GM18526 (cell line): ENCODE results near the gene PTGDS.

ENCODE experiments used
- POLR2A ChIP-seq: IDR thresholded peaks from 3 replicates; pipeline ENCODE4 v1.6.1; 2011; ENCODE audit not compliant: insufficient read length; ENCODE audit errors: extremely low read depth

Gene PTGDS

DNA sequence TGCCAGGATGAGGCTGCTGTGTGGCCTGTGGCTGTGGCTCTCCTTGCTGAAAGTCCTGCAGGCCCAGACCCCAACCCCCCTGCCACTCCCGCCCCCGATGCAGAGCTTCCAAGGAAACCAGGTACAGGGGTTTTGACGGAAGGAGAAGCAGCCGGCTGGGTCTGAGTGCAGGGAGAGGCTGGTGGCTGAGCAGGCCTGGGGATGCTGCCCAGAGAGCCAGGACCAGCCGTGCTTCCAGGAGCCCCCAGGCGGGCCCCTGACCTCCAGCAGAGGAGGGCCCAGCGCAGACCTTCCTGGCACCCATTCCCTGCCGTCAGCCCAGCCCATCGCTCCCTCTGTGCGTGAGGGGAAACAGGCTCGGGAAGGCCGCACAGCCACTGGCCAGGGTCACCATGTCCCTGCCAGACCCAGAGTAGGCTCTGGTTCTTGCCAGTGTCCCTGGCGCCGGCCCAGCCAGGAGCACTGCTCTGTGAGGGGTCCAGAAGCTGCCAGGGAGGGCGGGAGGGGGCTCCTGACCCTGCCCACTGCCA lies 24.9 kb upstream of the PTGDS start:
- no peak for TF ChIP-seq POLR2A

DNA sequence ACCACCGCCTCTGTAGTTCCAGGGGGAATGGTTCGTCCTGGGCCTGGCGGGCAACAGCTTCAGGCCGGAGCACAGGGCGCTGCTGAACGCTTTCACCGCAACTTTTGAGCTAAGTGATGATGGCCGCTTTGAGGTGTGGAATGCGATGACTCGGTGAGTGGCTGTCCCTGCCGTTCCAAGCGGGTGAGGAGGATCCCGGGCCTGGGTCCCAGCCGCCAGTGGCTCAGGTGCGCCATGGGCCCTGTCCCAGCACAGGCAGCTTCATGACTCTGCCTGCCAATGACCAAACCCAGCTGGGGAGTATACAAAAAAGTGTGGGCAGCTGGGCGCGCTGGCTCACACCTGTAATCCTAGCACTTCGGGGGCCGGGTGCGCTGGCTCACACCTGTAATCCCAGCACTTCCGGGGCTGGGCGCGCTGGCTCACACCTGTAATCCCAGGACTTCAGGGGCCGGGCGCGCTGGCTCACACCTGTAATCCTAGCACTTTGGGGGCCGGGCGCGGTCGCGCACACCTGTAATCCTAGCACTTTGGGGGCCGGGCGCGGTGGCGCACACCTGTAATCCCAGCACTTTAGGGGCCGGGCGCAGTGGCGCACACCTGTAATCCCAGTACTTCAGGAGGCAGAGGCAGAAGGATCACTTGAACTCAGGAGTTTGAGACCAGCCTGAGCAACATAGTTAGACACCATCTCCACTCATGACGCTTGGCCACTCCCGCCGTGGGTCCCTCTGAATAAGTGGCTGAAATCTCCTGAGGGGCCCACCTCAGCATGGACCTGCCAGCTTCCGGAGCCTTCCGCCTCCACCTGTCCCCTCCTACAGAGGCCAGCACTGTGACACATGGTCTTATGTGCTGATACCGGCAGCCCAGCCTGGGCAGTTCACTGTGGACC lies 24.2 kb upstream of the PTGDS start:
- no peak for TF ChIP-seq POLR2A

DNA sequence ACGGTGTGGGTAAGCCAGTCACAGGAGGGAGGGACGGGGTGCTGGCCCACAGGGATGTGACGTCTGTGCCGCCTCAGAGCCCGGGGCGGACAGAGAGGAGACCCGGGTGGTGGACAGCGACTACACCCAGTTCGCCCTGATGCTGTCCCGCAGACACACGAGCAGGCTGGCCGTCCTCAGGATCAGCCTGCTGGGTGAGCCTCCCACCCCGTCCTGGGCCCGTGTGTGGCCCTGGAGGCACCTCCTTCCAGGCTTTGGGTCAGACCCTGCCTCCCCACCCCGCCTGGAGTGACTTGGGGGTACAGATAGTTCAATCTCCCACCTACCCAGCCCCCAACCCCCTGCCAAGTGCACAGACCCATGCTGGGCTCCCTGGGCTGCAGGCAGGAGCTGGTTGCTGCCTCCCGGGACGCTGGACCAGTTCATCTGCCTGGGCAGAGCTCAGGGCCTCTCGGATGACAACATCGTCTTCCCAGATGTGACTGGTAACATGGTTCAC lies 23.5 kb upstream of the PTGDS start:
- TF ChIP-seq POLR2A = no peak

DNA sequence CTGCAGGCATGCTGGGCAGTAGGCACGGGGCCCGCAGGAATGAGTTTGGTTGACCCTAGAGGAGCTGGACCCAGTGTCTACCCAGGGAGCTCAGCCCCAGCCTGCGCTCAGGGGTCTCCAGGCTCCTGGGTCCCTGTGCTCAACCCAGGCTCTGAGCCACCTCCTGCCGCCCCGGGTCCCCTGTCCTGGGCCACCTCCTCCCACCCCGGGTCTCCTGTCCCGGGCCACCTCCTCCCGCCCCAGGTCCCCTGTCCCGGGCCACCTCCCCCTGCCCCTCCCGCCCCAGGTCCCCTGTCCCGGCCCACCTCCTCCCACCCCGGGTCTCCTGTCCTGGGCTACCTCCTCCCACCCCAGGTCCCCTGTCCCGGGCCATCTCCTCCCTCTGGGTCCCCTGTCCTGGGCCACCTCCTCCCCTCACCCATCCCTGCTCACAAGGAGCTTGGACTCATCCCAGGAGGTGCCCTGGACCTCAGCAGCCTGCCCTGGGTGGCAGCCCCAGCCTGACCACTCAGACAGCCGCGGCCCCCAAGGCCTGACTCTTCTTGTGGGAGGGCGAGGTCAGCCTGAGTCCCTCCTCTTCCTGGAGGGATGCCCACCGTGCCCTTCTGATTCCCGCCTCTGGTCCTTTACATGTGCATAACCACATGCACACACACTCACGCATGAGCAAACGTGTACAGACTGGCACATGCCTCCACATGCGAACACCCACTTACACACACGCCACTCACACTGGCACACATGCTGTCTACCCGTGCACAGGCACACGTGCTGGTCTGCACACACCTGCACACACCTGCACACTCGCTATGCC lies 22.8 kb upstream of the PTGDS start:
- no peak for TF ChIP-seq POLR2A

DNA sequence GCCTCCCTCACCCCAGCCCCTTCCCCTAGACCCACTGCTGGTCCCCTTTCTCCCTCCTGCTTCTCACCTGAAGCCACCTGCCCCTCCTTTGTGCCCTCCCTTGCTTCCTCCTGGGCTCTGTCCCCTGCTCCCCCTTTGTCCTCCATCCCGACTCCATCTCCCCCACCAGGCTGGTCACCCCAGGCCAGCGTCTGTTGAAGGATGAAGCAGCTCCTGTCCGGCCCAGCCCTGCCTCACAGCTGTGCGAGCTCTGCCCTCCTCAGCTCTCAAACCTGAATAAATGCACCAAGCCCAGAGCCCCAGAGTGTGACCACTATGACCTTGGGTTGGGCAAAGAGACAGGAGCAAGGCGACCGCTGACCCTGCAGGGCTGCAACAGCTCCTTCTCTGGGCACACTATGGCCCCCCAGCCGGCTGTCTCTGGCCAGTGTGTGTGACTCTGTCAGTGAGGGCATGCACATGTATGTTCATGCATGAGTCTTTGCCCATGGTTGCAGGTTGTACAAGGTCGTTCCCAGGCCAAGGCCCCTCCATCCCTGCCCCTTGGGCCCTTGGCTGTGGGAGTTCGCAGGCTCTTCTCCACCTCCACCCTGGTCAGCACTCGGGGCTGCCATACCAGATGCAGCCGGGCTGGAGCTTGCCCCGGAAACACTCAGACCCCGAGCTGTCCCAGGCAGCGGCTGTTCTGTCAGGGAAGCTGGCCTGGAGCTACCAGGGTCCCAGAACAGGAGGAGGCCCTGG lies 21.9 kb upstream of the PTGDS start:
- TF ChIP-seq POLR2A = no peak

DNA sequence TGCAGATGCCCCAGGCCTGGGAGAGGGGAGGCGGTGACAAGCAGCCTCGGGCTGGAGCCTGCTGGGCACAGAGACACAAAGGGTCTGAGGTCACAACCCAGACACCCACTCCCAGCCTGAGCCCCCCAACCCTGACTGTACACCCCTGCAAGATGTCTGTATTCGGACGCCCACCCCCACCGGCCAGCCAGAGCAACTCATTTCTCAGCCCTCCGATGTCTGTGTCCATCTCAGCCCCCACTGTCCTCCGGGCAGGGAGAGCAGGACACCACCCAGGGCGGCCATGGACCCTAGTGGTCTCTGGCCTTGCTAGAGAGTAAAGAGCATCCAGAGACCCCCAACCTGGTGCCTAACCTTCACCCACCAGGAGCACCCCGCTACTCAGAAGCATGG lies 21.4 kb upstream of the PTGDS start:
- no peak for TF ChIP-seq POLR2A

DNA sequence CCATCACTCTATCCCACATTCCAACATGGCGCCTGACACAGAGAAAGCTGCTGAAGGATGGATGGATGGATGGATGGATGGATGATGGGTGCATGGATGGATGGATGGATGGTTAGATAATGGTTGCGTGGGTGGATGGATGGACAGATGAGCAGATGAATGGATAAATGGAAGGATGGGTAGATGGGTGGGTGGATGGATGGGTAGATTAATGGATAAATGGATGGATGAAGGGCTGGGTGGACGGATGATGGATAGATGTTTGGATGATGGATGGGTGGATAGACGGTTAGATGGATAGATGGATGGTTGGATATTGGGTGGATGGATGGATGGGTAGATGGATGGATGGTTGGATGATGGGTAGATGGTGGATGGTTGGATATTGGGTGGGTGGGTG lies 20.7 kb upstream of the PTGDS start:
- TF ChIP-seq POLR2A = no peak

DNA sequence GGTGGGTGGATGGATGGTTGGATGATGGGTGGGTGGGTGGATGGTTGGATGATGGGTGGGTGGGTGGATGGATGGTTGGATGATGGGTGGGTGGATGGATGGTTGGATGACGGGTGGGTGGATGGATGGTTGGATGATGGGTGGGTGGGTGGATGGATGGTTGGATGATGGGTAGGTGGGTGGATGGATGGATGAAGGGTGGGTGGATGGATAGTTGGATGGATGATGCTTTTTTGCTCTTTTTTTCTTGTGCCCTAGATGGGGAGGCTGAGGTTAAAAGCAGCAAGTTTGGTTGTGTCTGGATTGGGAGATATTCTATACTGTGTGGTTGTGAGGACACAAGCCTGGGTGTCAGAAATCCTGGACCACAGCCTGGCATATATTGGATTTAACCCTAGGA lies 19.8 kb upstream of the PTGDS start:
- TF ChIP-seq POLR2A = no peak

DNA sequence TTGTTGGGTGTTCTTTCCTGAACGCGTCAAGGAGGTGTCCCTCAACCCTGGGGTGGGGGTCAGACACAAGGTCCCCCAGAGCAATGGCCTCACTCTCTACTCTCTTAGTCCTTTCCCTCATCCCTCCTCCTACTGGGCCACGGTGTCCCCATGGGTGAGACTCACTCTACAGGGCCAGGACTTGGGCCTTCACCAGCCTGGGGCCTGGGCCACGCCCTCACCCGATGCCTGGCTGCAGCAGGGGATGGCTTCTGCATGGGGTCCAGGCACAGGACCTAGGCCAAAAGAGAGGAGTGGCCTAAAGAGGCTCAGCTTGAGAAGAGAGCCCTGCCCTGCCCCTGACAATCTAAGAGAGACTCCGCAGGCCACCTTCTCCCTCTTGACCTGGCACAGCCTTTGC lies 19.4 kb upstream of the PTGDS start:
- TF ChIP-seq POLR2A = no peak

DNA sequence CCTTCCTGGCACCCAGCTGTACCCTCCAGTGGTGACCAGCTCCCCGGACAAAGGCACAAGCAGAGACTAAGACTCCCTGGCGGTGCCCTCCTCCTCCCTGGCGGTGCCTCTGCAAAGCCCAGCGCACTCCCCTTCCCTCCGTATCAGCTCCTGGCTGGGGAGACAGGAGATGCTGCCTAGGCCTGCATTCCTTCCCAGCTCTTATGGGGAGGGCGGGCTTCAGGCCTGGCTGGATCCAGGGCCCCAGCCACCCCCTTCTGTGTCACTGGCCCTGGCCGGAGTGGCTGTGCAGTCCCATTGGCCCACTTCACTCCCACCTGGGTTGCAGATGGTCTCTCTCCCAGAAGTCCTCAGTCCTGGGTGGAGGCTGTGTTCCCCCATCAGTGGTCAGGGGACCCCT lies 18.8 kb upstream of the PTGDS start:
- no peak for TF ChIP-seq POLR2A

DNA sequence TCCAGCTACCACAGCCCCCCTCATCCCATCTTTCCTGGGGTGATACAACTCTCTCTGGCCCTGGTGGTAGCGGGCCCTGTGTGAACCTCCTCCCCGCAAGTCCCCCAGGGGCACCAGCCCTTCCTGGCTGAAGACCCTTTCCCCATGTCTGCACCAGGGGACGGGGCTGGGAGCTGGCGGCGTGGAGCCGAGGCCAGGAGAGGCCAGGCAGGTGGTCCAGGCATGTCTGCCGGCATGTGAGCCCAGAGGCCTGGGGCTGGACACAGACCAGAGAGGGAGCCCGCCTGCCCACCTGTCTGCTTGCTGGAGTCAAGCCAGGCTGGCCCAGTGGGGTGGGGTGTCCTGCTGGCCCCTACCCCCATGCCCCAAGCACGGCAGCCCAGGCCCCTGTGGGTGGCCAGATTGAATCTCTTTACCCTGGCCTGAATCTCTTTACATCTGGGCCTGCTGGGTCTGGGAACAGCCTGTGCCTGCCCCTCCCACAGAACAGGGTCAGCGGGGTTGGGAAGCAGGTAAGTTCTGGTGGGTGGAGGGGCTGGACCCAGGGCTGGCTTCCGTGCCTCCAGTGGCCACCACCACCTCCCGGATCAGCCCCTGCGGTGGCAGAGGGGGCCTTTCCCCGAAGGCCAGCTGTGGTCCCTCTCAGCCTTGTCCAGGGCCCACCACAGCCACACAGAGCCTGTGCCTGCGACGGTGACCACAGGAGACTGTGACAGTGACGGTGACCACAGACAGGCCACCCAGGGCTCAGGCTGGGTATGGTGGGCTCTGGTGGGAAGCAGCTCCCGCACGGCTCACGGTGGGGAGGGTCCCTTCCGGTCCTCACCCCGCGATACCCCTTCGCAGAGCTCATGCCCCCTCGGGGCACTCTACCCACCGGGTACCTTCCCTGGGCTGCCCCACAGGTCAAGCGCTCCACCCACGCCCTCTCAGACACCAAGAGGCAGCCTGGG lies 18.1 kb upstream of the PTGDS start:
- TF ChIP-seq POLR2A = no peak

DNA sequence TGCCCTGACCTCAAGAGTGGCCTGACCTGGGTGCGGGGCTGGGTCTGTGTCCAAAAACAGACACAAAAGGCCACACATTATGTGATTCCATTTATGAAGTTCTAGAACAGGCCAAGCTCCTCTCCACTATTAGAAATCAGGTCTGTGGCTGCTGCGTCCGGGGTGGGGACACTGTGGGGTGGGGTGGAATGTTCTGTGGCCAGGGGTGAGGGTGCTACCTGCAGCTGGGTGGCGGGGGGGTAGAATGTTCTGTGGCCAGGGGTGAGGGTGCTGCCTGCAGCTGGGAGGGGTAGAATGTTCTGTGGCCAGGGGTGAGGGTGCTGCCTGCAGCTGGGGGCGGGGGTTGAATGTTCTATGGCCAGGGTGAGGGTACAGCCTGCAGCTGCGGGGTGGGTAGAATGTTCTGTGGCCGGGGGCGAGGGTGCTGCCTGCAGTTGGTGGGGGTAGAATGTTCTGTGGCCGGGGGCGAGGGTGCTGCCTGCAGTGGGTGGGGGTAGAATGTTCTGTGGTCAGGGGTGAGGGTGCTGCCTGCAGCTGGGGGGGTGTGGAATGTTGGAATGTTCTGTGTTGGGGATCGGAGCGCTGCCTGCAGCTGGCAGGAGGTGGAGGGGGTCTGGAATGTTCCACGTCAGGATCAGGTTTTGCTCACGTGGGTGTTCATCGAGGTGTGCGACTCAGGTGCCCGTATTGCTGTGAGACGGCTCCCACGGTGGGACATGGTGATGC lies 16.9 kb upstream of the PTGDS start:
- TF ChIP-seq POLR2A = no peak

DNA sequence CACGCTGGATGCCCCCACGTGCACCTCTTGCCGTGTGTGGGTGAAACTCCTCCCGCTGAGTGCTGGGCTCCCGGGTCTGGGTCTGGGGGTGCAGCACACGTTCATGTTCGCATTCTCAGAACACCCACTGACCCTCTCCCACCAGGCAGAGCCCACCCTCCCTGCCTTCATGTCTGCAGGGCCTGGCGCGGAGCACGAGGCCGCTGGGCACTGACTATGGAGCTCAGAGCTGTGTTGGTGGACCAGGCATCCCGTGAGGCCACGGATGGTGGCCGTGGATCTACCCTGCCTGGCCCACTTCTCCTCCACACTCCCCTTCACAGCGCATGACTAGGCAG lies 16.4 kb upstream of the PTGDS start:
- TF ChIP-seq POLR2A = no peak
